ENCODE measurements around the gene CELA2B. TPM values are rescaled to one million over a fixed set of nuclear protein-coding genes. Genes with fewer than 3 reads are reported as not detected.
A peak's percentile ranks its signal among the peaks of the same experiment; 100 is the strongest.
"Not testable (repeated sequence)": the region's sequence is repeated elsewhere in the genome, so short reads cannot be mapped to it uniquely, and the experiment has no call there.

Gene CELA2B
- total RNA-seq, 1 experiment from 2014 or later: not detected

GRCh38 chr1:15513192-15513591 lies 37.3 kb downstream of the CELA2B start:
- Histone ChIP-seq H3K36me3 (replicated peaks; ENCODE audit: control insufficient read depth, insufficient read depth, low read length) (peaks cover 2% of the 10 kb centered on the region; the same call in 1 of the 2 replicates), H3K27me3 (ENCODE audit: control insufficient read depth, insufficient read depth, low read length) (no peaks in the 10 kb centered on the region), H3K4me3 (ENCODE audit: insufficient read depth, low read depth, low read length) (no peak overlapping the region)
- no peak for DNase-seq

GRCh38 chr1:15513919-15514318 lies 38.0 kb downstream of the CELA2B start:
- no peak overlapping the region for H3K4me3 ChIP-seq (ENCODE audit: insufficient read depth, low read depth, low read length)
- DNase-seq: no peak
- H3K36me3 ChIP-seq (replicated peaks; ENCODE audit: control insufficient read depth, insufficient read depth, low read length): peaks cover 2% of the 10 kb centered on the region; the same call in 1 of the 2 replicates
- H3K27me3 ChIP-seq (ENCODE audit: control insufficient read depth, insufficient read depth, low read length): no peaks in the 10 kb centered on the region

- not testable (repeated sequence) for H3K4me3 ChIP-seq (ENCODE audit: insufficient read depth, low read depth, low read length); DNase-seq; H3K36me3 ChIP-seq (replicated peaks; ENCODE audit: control insufficient read depth, insufficient read depth, low read length); H3K27me3 ChIP-seq (ENCODE audit: control insufficient read depth, insufficient read depth, low read length)
Measured at GRCh38 chr1:15514557-15514956, 38.7 kb downstream of the CELA2B start.

- Histone ChIP-seq H3K4me3 (ENCODE audit: insufficient read depth, low read depth, low read length) (no peak overlapping the region), H3K36me3 (replicated peaks; ENCODE audit: control insufficient read depth, insufficient read depth, low read length) (peaks cover 2% of the 10 kb centered on the region; the same call in 1 of the 2 replicates), H3K27me3 (ENCODE audit: control insufficient read depth, insufficient read depth, low read length) (no peaks in the 10 kb centered on the region)
- no peak for DNase-seq
Measured at GRCh38 chr1:15515022-15515663, 39.2 kb downstream of the CELA2B start.

- Histone ChIP-seq H3K4me3 (ENCODE audit: insufficient read depth, low read depth, low read length) (no peak overlapping the region), H3K27me3 (ENCODE audit: control insufficient read depth, insufficient read depth, low read length) (no peaks in the 10 kb centered on the region), H3K36me3 (replicated peaks; ENCODE audit: control insufficient read depth, insufficient read depth, low read length) (no peaks in the 10 kb centered on the region; the same call in 1 of the 2 replicates)
- DNase-seq: no peak
Measured at GRCh38 chr1:15519625-15520024, 43.7 kb downstream of the CELA2B start.

GRCh38 chr1:15521206-15521906 lies 45.5 kb downstream of the CELA2B start:
- H3K27me3 ChIP-seq (ENCODE audit: control insufficient read depth, insufficient read depth, low read length); DNase-seq; H3K4me3 ChIP-seq (ENCODE audit: insufficient read depth, low read depth, low read length); H3K36me3 ChIP-seq (replicated peaks; ENCODE audit: control insufficient read depth, insufficient read depth, low read length): not testable (repeated sequence)

GRCh38 chr1:15522551-15522950 lies 46.6 kb downstream of the CELA2B start:
- no peak for DNase-seq
- Histone ChIP-seq H3K4me3 (ENCODE audit: insufficient read depth, low read depth, low read length) (no peak overlapping the region), H3K27me3 (ENCODE audit: control insufficient read depth, insufficient read depth, low read length) (no peaks in the 10 kb centered on the region), H3K36me3 (replicated peaks; ENCODE audit: control insufficient read depth, insufficient read depth, low read length) (no peaks in the 10 kb centered on the region)

GRCh38 chr1:15523104-15524020 lies 47.5 kb downstream of the CELA2B start:
- no peaks in the 10 kb centered on the region for H3K36me3 ChIP-seq (replicated peaks; ENCODE audit: control insufficient read depth, insufficient read depth, low read length)
- peak overlapping the region; percentile 54 for H3K4me3 ChIP-seq (ENCODE audit: insufficient read depth, low read depth, low read length)
- H3K27me3 ChIP-seq (ENCODE audit: control insufficient read depth, insufficient read depth, low read length): no peaks in the 10 kb centered on the region
- DNase-seq: no peak

GRCh38 chr1:15524021-15524282 lies 48.0 kb downstream of the CELA2B start, which contains the start of gene CASP9:
CASP9 (minus strand) TSS chr1:15524215; CDS start chr1:15524200, 15 bp downstream.
- Histone ChIP-seq H3K27me3 (ENCODE audit: control insufficient read depth, insufficient read depth, low read length) (no peaks in the 10 kb centered on the region), H3K36me3 (replicated peaks; ENCODE audit: control insufficient read depth, insufficient read depth, low read length) (no peaks in the 10 kb centered on the region), H3K4me3 (ENCODE audit: insufficient read depth, low read depth, low read length) (peak within 1 kb of the TSS; percentile 77)
- DNase-seq: no peak

GRCh38 chr1:15524283-15525049 lies 48.6 kb downstream of the CELA2B start:
- no peaks in the 10 kb centered on the region for H3K27me3 ChIP-seq (ENCODE audit: control insufficient read depth, insufficient read depth, low read length)
- H3K4me3 ChIP-seq (ENCODE audit: insufficient read depth, low read depth, low read length): peak overlapping the region; percentile 77
- DNase-seq: peak; percentile 99
- no peaks in the 10 kb centered on the region for H3K36me3 ChIP-seq (replicated peaks; ENCODE audit: control insufficient read depth, insufficient read depth, low read length)

GRCh38 chr1:15525050-15526020 lies 49.4 kb downstream of the CELA2B start:
- no peak for DNase-seq

GRCh38 chr1:15526021-15526489 lies 50.2 kb downstream of the CELA2B start:
- peaks cover 1% of the 10 kb centered on the region; the same call in 1 of the 2 replicates for H3K36me3 ChIP-seq (replicated peaks; ENCODE audit: control insufficient read depth, insufficient read depth, low read length)
- H3K27me3 ChIP-seq (ENCODE audit: control insufficient read depth, insufficient read depth, low read length): no peaks in the 10 kb centered on the region
- H3K4me3 ChIP-seq (ENCODE audit: insufficient read depth, low read depth, low read length): peak overlapping the region; percentile 1; the same call in 1 of the 2 replicates
- no peak for DNase-seq

More at GRCh38 chr1:15525050-15526020, 49.4 kb downstream of the CELA2B start:
- 0 out of 2 replicates have a peak, but pooled peaks cover under 1% of the 10 kb centered on the region for H3K36me3 ChIP-seq (replicated peaks; ENCODE audit: control insufficient read depth, insufficient read depth, low read length)
- H3K4me3 ChIP-seq (ENCODE audit: insufficient read depth, low read depth, low read length): peak overlapping the region; percentile 53
- no peaks in the 10 kb centered on the region for H3K27me3 ChIP-seq (ENCODE audit: control insufficient read depth, insufficient read depth, low read length)
